Liver (tissue), 9 donors: ENCODE results near the gene OR10A4. TPM values are rescaled to one million over a fixed set of nuclear protein-coding genes. Genes with fewer than 3 reads are reported as not detected.

ENCODE experiments used
- DNase-seq: peaks from one replicate; pipeline ENCODE4 v3.0.0-alpha.2; 2017; ENCODE audit warnings: low spot score
- H3K27ac ChIP-seq, 2 donors: one replicate each; pipeline ENCODE4 v1.7.0; 2013; ENCODE audit warnings: inconsistent platforms in 2 of 2, low read length in 2 of 2, control low read depth in 1 of 2, low read depth in 1 of 2, mild to moderate bottlenecking in 1 of 2
- H3K27me3 ChIP-seq, 4 donors: one replicate each; pipeline versions ENCODE4 v1.6.1 to v1.7.0; 2013; ENCODE audit warnings: low read length in 3 of 4, inconsistent platforms in 1 of 4, mild to moderate bottlenecking in 1 of 4, moderate library complexity in 1 of 4; ENCODE audit not compliant: control insufficient read depth in 4 of 4, insufficient read depth in 4 of 4
- H3K36me3 ChIP-seq, 4 donors: one replicate each; pipeline versions ENCODE4 v1.6.1 to v1.7.0; 2013; ENCODE audit warnings: low read length in 3 of 4, mild to moderate bottlenecking in 3 of 4, low read depth in 1 of 4, moderate library complexity in 1 of 4; ENCODE audit not compliant: control insufficient read depth in 4 of 4, insufficient read depth in 3 of 4
- H3K4me1 ChIP-seq, 4 donors: one replicate each; pipeline versions ENCODE4 v1.6.1 to v1.7.0; 2013; ENCODE audit warnings: low read length in 3 of 4, mild to moderate bottlenecking in 3 of 4, moderate library complexity in 1 of 4; ENCODE audit not compliant: control insufficient read depth in 4 of 4, insufficient read depth in 4 of 4
- H3K4me3 ChIP-seq, 3 donors: one replicate each; pipeline versions ENCODE4 v1.6.1 to v1.7.0; 2013; ENCODE audit warnings: low read length in 3 of 3, control low read depth in 1 of 3, low read depth in 1 of 3, mild to moderate bottlenecking in 1 of 3
- H3K9ac ChIP-seq, 2 donors: one replicate each; pipeline ENCODE4 v1.7.0; 2013; ENCODE audit warnings: low read length in 2 of 2, mild to moderate bottlenecking in 2 of 2, moderate library complexity in 2 of 2, control low read depth in 1 of 2, low read depth in 1 of 2
- H3K9me3 ChIP-seq, 4 donors: one replicate each; pipeline versions ENCODE4 v1.6.1 to v1.7.0; 2013; ENCODE audit warnings: low read length in 3 of 4; ENCODE audit not compliant: control insufficient read depth in 4 of 4
- ATF3 ChIP-seq: IDR thresholded peaks from 2 replicates; pipeline ENCODE4 v1.6.1; 2016; ENCODE audit warnings: antibody characterized with exemption
- EGR1 ChIP-seq, 2 donors: IDR thresholded peaks; 2 replicates each; pipeline ENCODE4 v1.6.1; 2016 to 2018; ENCODE audit warnings: antibody characterized with exemption in 2 of 2, low read depth in 2 of 2
- FOXA2 ChIP-seq: IDR thresholded peaks from 2 replicates; pipeline ENCODE4 v1.6.1; 2016; ENCODE audit warnings: antibody characterized with exemption
- GABPA ChIP-seq, 2 donors: IDR thresholded peaks in 1 of 2; conservative IDR thresholded peaks in 1 of 2; 2 replicates each; pipeline ENCODE4 v1.6.1; 2016; ENCODE audit warnings: antibody characterized with exemption in 2 of 2, mild to moderate bottlenecking in 1 of 2, moderate library complexity in 1 of 2
- HNF4A ChIP-seq, 2 donors: conservative IDR thresholded peaks; 2 replicates each; pipeline ENCODE4 v1.6.1; 2016; ENCODE audit warnings: antibody characterized with exemption in 2 of 2, mild to moderate bottlenecking in 2 of 2
- HNF4G ChIP-seq: IDR thresholded peaks from 2 replicates; pipeline ENCODE4 v1.6.1; 2016; ENCODE audit warnings: antibody characterized with exemption
- JUND ChIP-seq, 2 donors: IDR thresholded peaks; 2 replicates each; pipeline ENCODE4 v1.6.1; 2016; ENCODE audit warnings: antibody characterized with exemption in 2 of 2
- NR2F2 ChIP-seq: IDR thresholded peaks from 2 replicates; pipeline ENCODE4 v1.6.1; 2016; ENCODE audit warnings: antibody characterized with exemption
- RXRA ChIP-seq, 2 donors: IDR thresholded peaks; 2 replicates each; pipeline ENCODE4 v1.6.1; 2017 to 2018; ENCODE audit warnings: antibody characterized with exemption in 2 of 2, mild to moderate bottlenecking in 1 of 2
- SP1 ChIP-seq: IDR thresholded peaks from 2 replicates; pipeline ENCODE4 v1.6.1; 2018; ENCODE audit warnings: antibody characterized with exemption, mild to moderate bottlenecking
- TAF1 ChIP-seq: conservative IDR thresholded peaks from 2 replicates; pipeline ENCODE4 v1.6.1; 2016; ENCODE audit warnings: antibody characterized with exemption, mild to moderate bottlenecking
- YY1 ChIP-seq: IDR thresholded peaks from 2 replicates; pipeline ENCODE4 v1.6.1; 2016; ENCODE audit warnings: antibody characterized with exemption, mild to moderate bottlenecking
- WGBS: extraction: QIAGEN DNeasy Blood & Tissue Kit; methylation state at CpG from one replicate; pipeline ENCODE4 v1.1.7; 2013; 5-methylcytosine and 5-hydroxymethylcytosine counted together
- polyA plus RNA-seq, 2 donors: library from polyadenylated mRNA; stranded (reverse) in 1 of 2; unstranded in 1 of 2; fragments of 200-250 nt in 1 of 2; fragments of >200 nt in 1 of 2; fragmentation: Nextera tagmentation in 1 of 2; extraction: Ambion mirVana in 1 of 2; gene quantifications; one replicate each; pipeline versions ENCODE4 v1.2.1 to v1.2.3, GENCODE V29; 2013 to 2015
- total RNA-seq, 2 donors: library from RNA; depleted of rRNA; stranded (reverse); fragments of >200 nt; gene quantifications; one replicate each; pipeline ENCODE4 v1.2.3, GENCODE V29; 2014
- TF ChIP-seq, protein P1 (sequence below): IDR thresholded peaks from 2 replicates; pipeline ENCODE4 v1.6.1; 2016; ENCODE audit warnings: antibody characterized with exemption, mild to moderate bottlenecking
- donor health status: healthy.
- donor health status: healthy.
- donor health status: healthy.
- donor health status: healthy.
- donor health status: healthy.

OR10A4 gene
- total and polyA plus RNA-seq, 4 donors: not detected

DNA sequence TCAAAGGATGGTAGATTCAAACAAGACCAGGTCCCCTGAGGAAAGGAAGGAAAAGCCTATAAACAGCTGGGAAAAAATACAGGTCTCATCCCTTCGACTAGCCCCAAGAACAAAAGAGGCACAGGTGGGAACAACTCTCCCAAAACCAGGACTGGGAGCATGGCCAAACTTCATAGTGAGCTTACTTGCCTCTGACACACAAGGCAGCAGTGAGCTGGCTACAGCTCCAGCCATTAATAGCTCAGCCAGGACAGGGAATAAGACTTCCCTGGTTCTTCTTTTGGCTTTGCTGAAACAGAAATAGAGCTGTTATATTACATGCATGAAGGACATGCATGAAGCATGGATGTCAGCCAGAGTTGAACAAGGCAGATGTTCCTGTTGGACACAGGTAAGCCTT, 13.5 kb upstream of the OR10A4 start, which contains the start of gene OR10A2:
TSS of gene OR10A2 (plus strand) at position 97 of the 400 bp plus-strand sequence. CDS start 6,698 bp downstream, outside the sequence.
- TF ChIP-seq GABPA (IDR thresholded peaks at IDR 0.05 in 1 of 2, conservative IDR thresholded peaks at IDR 0.05 in 1 of 2) (no peak), NR2F2 (no peak)
- TF ChIP-seq, protein P1, sequence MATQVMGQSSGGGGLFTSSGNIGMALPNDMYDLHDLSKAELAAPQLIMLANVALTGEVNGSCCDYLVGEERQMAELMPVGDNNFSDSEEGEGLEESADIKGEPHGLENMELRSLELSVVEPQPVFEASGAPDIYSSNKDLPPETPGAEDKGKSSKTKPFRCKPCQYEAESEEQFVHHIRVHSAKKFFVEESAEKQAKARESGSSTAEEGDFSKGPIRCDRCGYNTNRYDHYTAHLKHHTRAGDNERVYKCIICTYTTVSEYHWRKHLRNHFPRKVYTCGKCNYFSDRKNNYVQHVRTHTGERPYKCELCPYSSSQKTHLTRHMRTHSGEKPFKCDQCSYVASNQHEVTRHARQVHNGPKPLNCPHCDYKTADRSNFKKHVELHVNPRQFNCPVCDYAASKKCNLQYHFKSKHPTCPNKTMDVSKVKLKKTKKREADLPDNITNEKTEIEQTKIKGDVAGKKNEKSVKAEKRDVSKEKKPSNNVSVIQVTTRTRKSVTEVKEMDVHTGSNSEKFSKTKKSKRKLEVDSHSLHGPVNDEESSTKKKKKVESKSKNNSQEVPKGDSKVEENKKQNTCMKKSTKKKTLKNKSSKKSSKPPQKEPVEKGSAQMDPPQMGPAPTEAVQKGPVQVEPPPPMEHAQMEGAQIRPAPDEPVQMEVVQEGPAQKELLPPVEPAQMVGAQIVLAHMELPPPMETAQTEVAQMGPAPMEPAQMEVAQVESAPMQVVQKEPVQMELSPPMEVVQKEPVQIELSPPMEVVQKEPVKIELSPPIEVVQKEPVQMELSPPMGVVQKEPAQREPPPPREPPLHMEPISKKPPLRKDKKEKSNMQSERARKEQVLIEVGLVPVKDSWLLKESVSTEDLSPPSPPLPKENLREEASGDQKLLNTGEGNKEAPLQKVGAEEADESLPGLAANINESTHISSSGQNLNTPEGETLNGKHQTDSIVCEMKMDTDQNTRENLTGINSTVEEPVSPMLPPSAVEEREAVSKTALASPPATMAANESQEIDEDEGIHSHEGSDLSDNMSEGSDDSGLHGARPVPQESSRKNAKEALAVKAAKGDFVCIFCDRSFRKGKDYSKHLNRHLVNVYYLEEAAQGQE: no peak
- H3K9me3 ChIP-seq: no peaks in the 10 kb centered on the region
- no peak within 1 kb of the TSS for H3K27ac ChIP-seq
- 54% methylated on average over 1 of the region's 1 CpG for WGBS
- no peaks in the 10 kb centered on the region for H3K36me3 ChIP-seq
- no peaks in the 10 kb centered on the region for H3K4me1 ChIP-seq
- no peak within 1 kb of the TSS for H3K4me3 ChIP-seq
- DNase-seq: no peak
- H3K9ac ChIP-seq: no peak within 1 kb of the TSS
- no peaks in the 10 kb centered on the region for H3K27me3 ChIP-seq

GRCh38 chr11:6864438-6864837, 12.0 kb upstream of the OR10A4 start:
- Histone ChIP-seq H3K36me3 (no peaks in the 10 kb centered on the region), H3K4me1 (no peaks in the 10 kb centered on the region), H3K4me3 (no peak overlapping the region), H3K27me3 (no peaks in the 10 kb centered on the region), H3K9me3 (no peaks in the 10 kb centered on the region), H3K9ac (no peak overlapping the region), H3K27ac (no peak overlapping the region)
- no peak for TF ChIP-seq RXRA (IDR thresholded peaks at IDR 0.05)
- TF ChIP-seq ATF3: no peak
- no peak for TF ChIP-seq JUND (IDR thresholded peaks at IDR 0.05)
- TF ChIP-seq SP1: no peak
- TF ChIP-seq, protein P1: no peak
- TF ChIP-seq YY1: no peak
- no peak for TF ChIP-seq GABPA (IDR thresholded peaks at IDR 0.05 in 1 of 2, conservative IDR thresholded peaks at IDR 0.05 in 1 of 2)
- no peak for TF ChIP-seq TAF1
- no peak for TF ChIP-seq HNF4A (conservative IDR thresholded peaks at IDR 0.05)
- no peak for TF ChIP-seq FOXA2
- TF ChIP-seq EGR1 (IDR thresholded peaks at IDR 0.05; ENCODE audit: low read depth in 2 of 2): no peak
- TF ChIP-seq HNF4G: no peak
- DNase-seq: no peak
- WGBS: 87% methylated on average over 1 of the region's 1 CpG
